ENCODE measurements around the gene SEMA3E.

Gene SEMA3E

GRCh38 chr7:83663131-83663530, 14.2 kb upstream of the SEMA3E start:
- TF ChIP-seq CTCF (IDR thresholded peaks at IDR 0.05; ENCODE audit: low read depth, low read length) = no peak
- H3K4me3 ChIP-seq (replicated peaks in 1 of 2; ENCODE audit: low read depth in 2 of 2, low read length in 2 of 2) = no peak overlapping the region
- DNase-seq (ENCODE audit: low read depth in 2 of 2) = no peak

GRCh38 chr7:83658126-83658525, 9.2 kb upstream of the SEMA3E start:
- no peak for DNase-seq (ENCODE audit: low read depth in 2 of 2)
- TF ChIP-seq CTCF (IDR thresholded peaks at IDR 0.05; ENCODE audit: low read depth, low read length) = no peak
- no peak overlapping the region for H3K4me3 ChIP-seq (replicated peaks in 1 of 2; ENCODE audit: low read depth in 2 of 2, low read length in 2 of 2)

- H3K4me3 ChIP-seq (replicated peaks in 1 of 2; ENCODE audit: low read depth in 2 of 2, low read length in 2 of 2) = no peak overlapping the region
- TF ChIP-seq CTCF (IDR thresholded peaks at IDR 0.05; ENCODE audit: low read depth, low read length) = peak; percentile 86
- peak; percentile 68 to 71 for DNase-seq (ENCODE audit: low read depth in 2 of 2)
Measured at GRCh38 chr7:83655951-83656556, 7.1 kb upstream of the SEMA3E start.

- no peak for TF ChIP-seq CTCF (IDR thresholded peaks at IDR 0.05; ENCODE audit: low read depth, low read length)
- DNase-seq (ENCODE audit: low read depth in 2 of 2) = no peak
- H3K4me3 ChIP-seq (replicated peaks in 1 of 2; ENCODE audit: low read depth in 2 of 2, low read length in 2 of 2) = no peak overlapping the region
Measured at GRCh38 chr7:83652481-83652880, 3.5 kb upstream of the SEMA3E start.

GRCh38 chr7:83649701-83650100, 762 bp upstream of the SEMA3E start:
- no peak for DNase-seq (ENCODE audit: low read depth in 2 of 2)
- no peak for TF ChIP-seq CTCF (IDR thresholded peaks at IDR 0.05; ENCODE audit: low read depth, low read length)
- no peak overlapping the region for H3K4me3 ChIP-seq (replicated peaks in 1 of 2; ENCODE audit: low read depth in 2 of 2, low read length in 2 of 2)

- DNase-seq (ENCODE audit: low read depth in 2 of 2) = no peak
- no peak overlapping the region for H3K4me3 ChIP-seq (replicated peaks in 1 of 2; ENCODE audit: low read depth in 2 of 2, low read length in 2 of 2)
- TF ChIP-seq CTCF (IDR thresholded peaks at IDR 0.05; ENCODE audit: low read depth, low read length) = no peak
Measured at GRCh38 chr7:83646027-83646426, 2.9 kb downstream of the SEMA3E start.

GRCh38 chr7:83643739-83644138, 5.2 kb downstream of the SEMA3E start:
- no peak for DNase-seq (ENCODE audit: low read depth in 2 of 2)
- H3K4me3 ChIP-seq (replicated peaks in 1 of 2; ENCODE audit: low read depth in 2 of 2, low read length in 2 of 2) = no peak overlapping the region
- no peak for TF ChIP-seq CTCF (IDR thresholded peaks at IDR 0.05; ENCODE audit: low read depth, low read length)
